ENCODE measurements around the gene CALR.
A peak's percentile ranks its signal among the peaks of the same experiment; 100 is the strongest.

DNA sequence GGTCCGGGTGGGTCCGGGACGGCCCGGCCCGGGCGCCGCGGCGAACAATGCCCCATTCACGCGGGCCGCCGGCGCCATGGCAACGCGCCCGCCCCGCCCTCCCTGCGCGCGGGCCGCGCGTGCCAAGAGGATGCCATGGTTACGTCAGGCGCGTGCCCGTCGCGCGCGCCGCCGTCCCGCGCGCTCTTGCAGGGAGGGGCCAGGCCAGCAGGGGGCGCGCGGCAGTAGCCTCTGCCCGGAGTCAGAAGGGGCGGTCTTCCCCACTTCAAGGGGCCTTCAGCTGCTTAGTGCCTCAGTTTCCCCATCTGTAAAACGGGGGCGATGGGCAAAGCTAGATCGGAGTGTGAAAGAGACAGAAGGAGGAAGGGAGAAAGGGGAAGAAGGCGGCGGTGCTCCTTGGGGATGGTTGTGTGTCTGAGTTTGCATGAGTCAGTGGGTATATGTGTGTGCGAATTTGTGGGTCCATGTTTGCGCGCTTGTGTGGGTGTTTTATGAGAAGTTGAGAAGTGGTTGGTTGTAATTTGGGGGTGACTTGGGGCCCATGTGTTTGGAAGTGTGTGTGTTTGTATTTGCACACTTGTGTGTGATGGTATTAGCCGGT is 45.2 kb downstream of the CALR start:
- TF ChIP-seq, protein P1, sequence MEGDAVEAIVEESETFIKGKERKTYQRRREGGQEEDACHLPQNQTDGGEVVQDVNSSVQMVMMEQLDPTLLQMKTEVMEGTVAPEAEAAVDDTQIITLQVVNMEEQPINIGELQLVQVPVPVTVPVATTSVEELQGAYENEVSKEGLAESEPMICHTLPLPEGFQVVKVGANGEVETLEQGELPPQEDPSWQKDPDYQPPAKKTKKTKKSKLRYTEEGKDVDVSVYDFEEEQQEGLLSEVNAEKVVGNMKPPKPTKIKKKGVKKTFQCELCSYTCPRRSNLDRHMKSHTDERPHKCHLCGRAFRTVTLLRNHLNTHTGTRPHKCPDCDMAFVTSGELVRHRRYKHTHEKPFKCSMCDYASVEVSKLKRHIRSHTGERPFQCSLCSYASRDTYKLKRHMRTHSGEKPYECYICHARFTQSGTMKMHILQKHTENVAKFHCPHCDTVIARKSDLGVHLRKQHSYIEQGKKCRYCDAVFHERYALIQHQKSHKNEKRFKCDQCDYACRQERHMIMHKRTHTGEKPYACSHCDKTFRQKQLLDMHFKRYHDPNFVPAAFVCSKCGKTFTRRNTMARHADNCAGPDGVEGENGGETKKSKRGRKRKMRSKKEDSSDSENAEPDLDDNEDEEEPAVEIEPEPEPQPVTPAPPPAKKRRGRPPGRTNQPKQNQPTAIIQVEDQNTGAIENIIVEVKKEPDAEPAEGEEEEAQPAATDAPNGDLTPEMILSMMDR (IDR thresholded peaks at IDR 0.05 in 8 of 11, conservative IDR thresholded peaks at IDR 0.05 in 3 of 11) = peak; percentile 82 to 99 (median 96)
- no peak for TF ChIP-seq POLR2A (IDR thresholded peaks at IDR 0.05)
- peak; percentile 35 to 77 (median 72) for TF ChIP-seq POLR2AphosphoS5 (IDR thresholded peaks at IDR 0.05)

Data from spleen (tissue), 7 donors.